H9 (cell line): ENCODE data around the gene USP46. TPM values are rescaled to one million over a fixed set of nuclear protein-coding genes. Genes with fewer than 3 reads are reported as not detected.
A peak's percentile ranks its signal among the peaks of the same experiment; 100 is the strongest.

Experiments
- DNase-seq: peaks from one replicate; pipeline ENCODE4 v3.0.0-alpha.2; 2017
- H2AFZ ChIP-seq: one replicate; pipeline ENCODE4 v1.6.1; 2013; ENCODE audit warnings: mild to moderate bottlenecking, low read length, control low read depth, moderate library complexity
- H2AK5ac ChIP-seq: 2 replicates; pipeline ENCODE4 v1.6.1; 2013; ENCODE audit warnings: low read length, control low read depth, mixed read lengths; ENCODE audit not compliant: insufficient read length
- H2BK120ac ChIP-seq: one replicate; pipeline ENCODE4 v1.6.1; 2013; ENCODE audit warnings: low read depth, mild to moderate bottlenecking, low read length, control low read depth, inconsistent platforms; ENCODE audit not compliant: poor library complexity, severe bottlenecking
- H2BK12ac ChIP-seq: 2 replicates; pipeline ENCODE4 v1.6.1; 2013; ENCODE audit warnings: low read length, control low read depth, mixed read lengths, low read depth; ENCODE audit not compliant: insufficient read length
- H2BK15ac ChIP-seq: 2 replicates; pipeline ENCODE4 v1.6.1; 2013; ENCODE audit warnings: low read depth, low read length, control low read depth
- H2BK20ac ChIP-seq: one replicate; pipeline ENCODE4 v1.6.1; 2013; ENCODE audit warnings: low read depth, mild to moderate bottlenecking, low read length, control low read depth, inconsistent platforms; ENCODE audit not compliant: poor library complexity, severe bottlenecking
- H2BK5ac ChIP-seq: 2 replicates; pipeline ENCODE4 v1.6.1; 2013; ENCODE audit warnings: low read length, control low read depth, mixed read lengths; ENCODE audit not compliant: insufficient read length
- H3K14ac ChIP-seq: 2 replicates; pipeline ENCODE4 v1.6.1; 2013; ENCODE audit warnings: low read length, control low read depth; ENCODE audit not compliant: insufficient read depth
- H3K18ac ChIP-seq: 2 replicates; pipeline ENCODE4 v1.6.1; 2013; ENCODE audit warnings: low read depth, mild to moderate bottlenecking, mixed read lengths, low read length, control low read depth; ENCODE audit not compliant: insufficient read length
- H3K23ac ChIP-seq: 2 replicates; pipeline ENCODE4 v1.6.1; 2013; ENCODE audit warnings: low read length, control low read depth, mixed read lengths, low read depth; ENCODE audit not compliant: insufficient read length
- H3K23me2 ChIP-seq: 2 replicates; pipeline ENCODE4 v1.6.1; 2013; ENCODE audit warnings: low read depth, mild to moderate bottlenecking, mixed read lengths, low read length, control low read depth; ENCODE audit not compliant: insufficient read length, poor library complexity, severe bottlenecking
- H3K27ac ChIP-seq: 2 replicates; pipeline ENCODE4 v1.5.1; 2013; ENCODE audit warnings: low read length, control low read depth, mixed read lengths, low read depth; ENCODE audit not compliant: insufficient read length
- H3K27me3 ChIP-seq: 2 replicates; pipeline ENCODE4 v1.6.1; 2013; ENCODE audit warnings: low read length, control low read depth, inconsistent platforms; ENCODE audit not compliant: insufficient read depth
- H3K4ac ChIP-seq: 2 replicates; pipeline ENCODE4 v1.6.1; 2013; ENCODE audit warnings: low read depth, mild to moderate bottlenecking, control low read depth, inconsistent platforms, low read length, moderate library complexity
- H3K4me1 ChIP-seq: 2 replicates; pipeline ENCODE4 v1.6.1; 2013; ENCODE audit warnings: low read length, control low read depth, inconsistent platforms; ENCODE audit not compliant: insufficient read depth
- H3K4me2 ChIP-seq: 2 replicates; pipeline ENCODE4 v1.6.1; 2013; ENCODE audit warnings: low read length, control low read depth, mixed read lengths; ENCODE audit not compliant: insufficient read length, insufficient read depth
- H3K56ac ChIP-seq: 2 replicates; pipeline ENCODE4 v1.6.1; 2013; ENCODE audit warnings: low read depth, mild to moderate bottlenecking, mixed read lengths, low read length, control low read depth; ENCODE audit not compliant: insufficient read length
- H3K79me1 ChIP-seq: 2 replicates; pipeline ENCODE4 v1.6.1; 2013; ENCODE audit warnings: low read depth, mild to moderate bottlenecking, moderate library complexity, low read length, control low read depth, inconsistent platforms; ENCODE audit not compliant: insufficient read depth, poor library complexity, severe bottlenecking
- H3K79me2 ChIP-seq: 2 replicates; pipeline ENCODE4 v1.6.1; 2013; ENCODE audit warnings: low read length, control low read depth, inconsistent platforms; ENCODE audit not compliant: insufficient read depth
- H3K9ac ChIP-seq: 2 replicates; pipeline ENCODE4 v1.6.1; 2013; ENCODE audit warnings: low read length, control low read depth, mixed read lengths; ENCODE audit not compliant: insufficient read length; ENCODE audit errors: extremely low read depth
- H3K9me3 ChIP-seq: one replicate; pipeline ENCODE4 v1.6.1; 2013; ENCODE audit warnings: low read depth, low read length, inconsistent platforms; ENCODE audit not compliant: control insufficient read depth
- H3T11ph ChIP-seq: one replicate; pipeline ENCODE4 v1.6.1; 2013; ENCODE audit warnings: mild to moderate bottlenecking, low read length, control low read depth, inconsistent platforms
- H4K20me1 ChIP-seq: one replicate; pipeline ENCODE4 v1.6.1; 2013; ENCODE audit not compliant: control insufficient read depth, insufficient read length, insufficient read depth
- H4K5ac ChIP-seq: 2 replicates; pipeline ENCODE4 v1.6.1; 2013; ENCODE audit warnings: low read depth, mild to moderate bottlenecking, mixed read lengths, low read length, control low read depth; ENCODE audit not compliant: insufficient read length
- H4K8ac ChIP-seq: replicated peaks from 2 replicates; pipeline ENCODE4 v1.6.1; 2013; ENCODE audit warnings: low read length, control low read depth, mixed read lengths, low read depth; ENCODE audit not compliant: insufficient read length
- H4K91ac ChIP-seq: 2 replicates; pipeline ENCODE4 v1.6.1; 2013; ENCODE audit warnings: low read depth, mild to moderate bottlenecking, moderate library complexity, mixed read lengths, low read length, control low read depth; ENCODE audit not compliant: insufficient read length
- H3K27ac Mint-ChIP-seq, 3 experiments: 2 replicates in 2 of 3; 3 replicates in 1 of 3; pipeline ENCODE4 v1.8.0; 2020 to 2021; ENCODE audit warnings: mixed read lengths in 3 of 3, mild to moderate bottlenecking in 1 of 3, moderate library complexity in 1 of 3
- H3K27me3 Mint-ChIP-seq: 2 replicates; pipeline ENCODE4 v1.8.0; 2021; ENCODE audit warnings: low read depth, mild to moderate bottlenecking, moderate library complexity, mixed read lengths
- H3K36me3 Mint-ChIP-seq, 3 experiments: 2 replicates in 2 of 3; 3 replicates in 1 of 3; pipeline ENCODE4 v1.8.0; 2020 to 2021; ENCODE audit warnings: low read depth in 3 of 3, mixed read lengths in 3 of 3; ENCODE audit not compliant: insufficient read depth in 1 of 3
- H3K4me1 Mint-ChIP-seq, 2 experiments: 2 replicates each; pipeline ENCODE4 v1.8.0; 2020; ENCODE audit warnings: mixed read lengths in 2 of 2
- H3K4me3 Mint-ChIP-seq, 2 experiments: 2 replicates in 1 of 2; 3 replicates in 1 of 2; pipeline ENCODE4 v1.8.0; 2020 to 2021; ENCODE audit warnings: mild to moderate bottlenecking in 2 of 2, mixed read lengths in 2 of 2, moderate library complexity in 1 of 2
- H3K9me3 Mint-ChIP-seq, 2 experiments: 2 replicates in 1 of 2; 3 replicates in 1 of 2; pipeline ENCODE4 v1.8.0; 2020; ENCODE audit warnings: mild to moderate bottlenecking in 2 of 2, mixed read lengths in 2 of 2, moderate library complexity in 1 of 2
- WGBS: extraction: QIAGEN DNeasy Blood & Tissue Kit; methylation state at CpG from one replicate; pipeline ENCODE4 v1.1.7; 2013; ENCODE audit warnings: missing lambda C conversion rate, low lambda C conversion rate, mixed read lengths; ENCODE audit not compliant: insufficient read length; ENCODE audit errors: extremely low coverage; 5-methylcytosine and 5-hydroxymethylcytosine counted together
- total RNA-seq: library from RNA; stranded (reverse); gene quantifications from 2 replicates; pipeline ENCODE4 v1.2.1, GENCODE V29; 2021
- TF ChIP-seq, protein P1 (sequence below): fragments of 200-600 bp; sonication (generic); conservative IDR thresholded peaks from 3 replicates; pipeline ENCODE4 v1.8.0; 2021; ENCODE audit warnings: antibody characterized with exemption, mild to moderate bottlenecking

USP46 gene
- total RNA-seq, 1 experiment from 2014 or later: 59.8 TPM

DNA sequence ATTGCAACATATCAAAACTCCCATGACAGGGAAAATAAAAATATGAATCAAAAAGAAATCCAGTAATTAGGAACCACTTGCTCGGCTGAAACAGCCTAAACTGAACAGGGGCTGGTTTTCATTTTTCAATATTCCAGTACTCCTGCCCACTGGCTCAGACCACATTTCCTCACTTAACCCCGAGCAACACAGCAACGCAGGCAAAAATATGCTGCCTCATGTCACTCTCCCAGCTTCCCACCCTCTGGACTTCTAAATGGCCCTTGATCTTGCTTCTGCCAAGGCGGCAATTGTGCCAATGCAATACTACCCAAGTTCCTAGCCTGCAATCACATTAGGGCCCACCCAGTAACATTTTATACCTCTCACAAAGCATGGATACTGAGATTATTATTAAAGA, 30.6 kb downstream of the USP46 start:
- no peak overlapping the region for H3K14ac ChIP-seq
- H3K79me1 ChIP-seq: no peaks in the 10 kb centered on the region
- Mint-ChIP-seq H3K27me3 (no peaks in the 10 kb centered on the region), H3K4me3 (no peak overlapping the region), H3K27ac (peak overlapping the region in 2 of 3 experiments; percentile 9 to 84; a peak in 2 of 7 replicates), H3K36me3 (peaks cover 10 to 47% (median 29%) of the 10 kb centered on the region in 3 experiments; a peak in 6 of 7 replicates), H3K4me1 (0 out of 4 replicates have a peak, but pooled peaks cover 0 to under 1% of the 10 kb centered on the region in 2 experiments), H3K9me3 (no peaks in the 10 kb centered on the region)
- no CpG with 5 or more reads among the region's 4 CpGs for WGBS
- TF ChIP-seq, protein P1, sequence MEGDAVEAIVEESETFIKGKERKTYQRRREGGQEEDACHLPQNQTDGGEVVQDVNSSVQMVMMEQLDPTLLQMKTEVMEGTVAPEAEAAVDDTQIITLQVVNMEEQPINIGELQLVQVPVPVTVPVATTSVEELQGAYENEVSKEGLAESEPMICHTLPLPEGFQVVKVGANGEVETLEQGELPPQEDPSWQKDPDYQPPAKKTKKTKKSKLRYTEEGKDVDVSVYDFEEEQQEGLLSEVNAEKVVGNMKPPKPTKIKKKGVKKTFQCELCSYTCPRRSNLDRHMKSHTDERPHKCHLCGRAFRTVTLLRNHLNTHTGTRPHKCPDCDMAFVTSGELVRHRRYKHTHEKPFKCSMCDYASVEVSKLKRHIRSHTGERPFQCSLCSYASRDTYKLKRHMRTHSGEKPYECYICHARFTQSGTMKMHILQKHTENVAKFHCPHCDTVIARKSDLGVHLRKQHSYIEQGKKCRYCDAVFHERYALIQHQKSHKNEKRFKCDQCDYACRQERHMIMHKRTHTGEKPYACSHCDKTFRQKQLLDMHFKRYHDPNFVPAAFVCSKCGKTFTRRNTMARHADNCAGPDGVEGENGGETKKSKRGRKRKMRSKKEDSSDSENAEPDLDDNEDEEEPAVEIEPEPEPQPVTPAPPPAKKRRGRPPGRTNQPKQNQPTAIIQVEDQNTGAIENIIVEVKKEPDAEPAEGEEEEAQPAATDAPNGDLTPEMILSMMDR: no peak
- H4K5ac ChIP-seq: no peak overlapping the region
- no peak overlapping the region for H3K56ac ChIP-seq
- no peak overlapping the region for H2BK120ac ChIP-seq
- no peaks in the 10 kb centered on the region; the same call in 1 of the 2 replicates for H3K79me2 ChIP-seq
- no peak overlapping the region for H3K23ac ChIP-seq
- no peak overlapping the region for H2BK15ac ChIP-seq
- H3K27ac ChIP-seq: no peak overlapping the region
- no peak overlapping the region for H2AFZ ChIP-seq
- H2BK12ac ChIP-seq: no peak overlapping the region
- no peaks in the 10 kb centered on the region for H3K27me3 ChIP-seq
- H4K20me1 ChIP-seq: no peaks in the 10 kb centered on the region
- H2AK5ac ChIP-seq: no peak overlapping the region
- no peaks in the 10 kb centered on the region for H3K4me1 ChIP-seq
- H2BK20ac ChIP-seq: no peak overlapping the region
- no peak for DNase-seq
- no peak overlapping the region for H4K91ac ChIP-seq
- H3K18ac ChIP-seq: no peak overlapping the region
- no peak overlapping the region for H4K8ac ChIP-seq
- H3K9ac ChIP-seq: no peak overlapping the region
- H3K23me2 ChIP-seq: no peaks in the 10 kb centered on the region
- no peak overlapping the region for H3T11ph ChIP-seq
- H2BK5ac ChIP-seq: no peak overlapping the region
- no peaks in the 10 kb centered on the region for H3K9me3 ChIP-seq
- no peak overlapping the region for H3K4me2 ChIP-seq
- no peak overlapping the region for H3K4ac ChIP-seq
